Neural cell (in vitro differentiated cells): Measurements from ENCODE around the gene MORF4L2. TPM values are rescaled to one million over a fixed set of nuclear protein-coding genes. Genes with fewer than 3 reads are reported as not detected.
"Not testable (repeated sequence)": the region's sequence is repeated elsewhere in the genome, so short reads cannot be mapped to it uniquely, and the experiment has no call there.

ENCODE experiments used
- H2AFZ ChIP-seq: fragments of 200-600, 300-800 bp; sonication (generic), shearing (Covaris generic); 2 replicates; pipeline ENCODE4 v1.6.0; 2014; ENCODE audit warnings: low read depth, mild to moderate bottlenecking, antibody characterized with exemption, low read length, moderate library complexity
- H3F3A ChIP-seq: fragments of 200-600 bp; shearing (Covaris generic); 2 replicates; pipeline ENCODE4 v1.6.1; 2016; ENCODE audit warnings: mild to moderate bottlenecking, moderate library complexity, mixed read lengths, antibody characterized with exemption, low read length; ENCODE audit not compliant: insufficient read depth, poor library complexity, severe bottlenecking
- H3K27ac ChIP-seq: fragments of 200-600, 300-800 bp; sonication (generic), shearing (Covaris generic); 2 replicates; pipeline ENCODE4 v1.5.1; 2014; ENCODE audit warnings: mild to moderate bottlenecking, low read length, moderate library complexity
- H3K27me3 ChIP-seq: fragments of 300-800, 200-600 bp; sonication (generic), shearing (Covaris generic); 2 replicates; pipeline ENCODE4 v1.6.0; 2014; ENCODE audit warnings: mild to moderate bottlenecking, low read depth, low read length, moderate library complexity; ENCODE audit not compliant: insufficient read depth
- H3K36me3 ChIP-seq: fragments of 300-800, 200-600 bp; sonication (generic), shearing (Covaris generic); 2 replicates; pipeline ENCODE4 v1.5.1; 2014; ENCODE audit warnings: mild to moderate bottlenecking, antibody characterized with exemption, low read length, moderate library complexity; ENCODE audit not compliant: insufficient read depth
- H3K4me2 ChIP-seq: fragments of 300-800, 200-600 bp; sonication (generic), shearing (Covaris generic); 2 replicates; pipeline ENCODE4 v1.6.0; 2014; ENCODE audit warnings: mild to moderate bottlenecking, low read length
- H3K4me3 ChIP-seq: fragments of 300-800, 200-600 bp; sonication (generic), shearing (Covaris generic); 2 replicates; pipeline ENCODE4 v1.5.1; 2014; ENCODE audit warnings: mild to moderate bottlenecking, low read length, moderate library complexity
- H3K79me2 ChIP-seq: fragments of 200-600 bp; shearing (Covaris generic); replicated peaks from 2 replicates; pipeline ENCODE4 v1.6.0; 2014; ENCODE audit warnings: mild to moderate bottlenecking, low read length, moderate library complexity; ENCODE audit not compliant: insufficient read depth
- H3K9ac ChIP-seq: fragments of 300-800, 200-600 bp; sonication (generic), shearing (Covaris generic); 2 replicates; pipeline ENCODE4 v1.6.1; 2016; ENCODE audit warnings: mild to moderate bottlenecking, low read length, mixed read lengths
- H3K9me2 ChIP-seq: fragments of 200-600 bp; shearing (Covaris generic); 2 replicates; pipeline ENCODE4 v1.6.1; 2016; ENCODE audit warnings: mild to moderate bottlenecking, low read length, mixed read lengths; ENCODE audit not compliant: insufficient read depth
- H3K9me3 ChIP-seq: fragments of 200-600, 300-800 bp; sonication (generic), shearing (Covaris generic); 2 replicates; pipeline ENCODE4 v1.6.1; 2016; ENCODE audit warnings: mild to moderate bottlenecking, mixed run types, low read length, moderate library complexity, mixed read lengths
- H4K20me1 ChIP-seq: fragments of 200-600 bp; shearing (Covaris generic); 2 replicates; pipeline ENCODE4 v1.6.1; 2016; ENCODE audit warnings: mild to moderate bottlenecking, mixed run types; ENCODE audit not compliant: insufficient read depth
- EP300 ChIP-seq: fragments of 450-650 bp; conservative IDR thresholded peaks from 2 replicates; pipeline ENCODE4 v1.6.1; 2014; ENCODE audit warnings: antibody characterized with exemption, mild to moderate bottlenecking, moderate library complexity; ENCODE audit not compliant: poor library complexity, severe bottlenecking
- EZH2 ChIP-seq: fragments of 200-600, 300-800 bp; shearing (Covaris generic), sonication (generic); IDR thresholded peaks from 2 replicates; pipeline ENCODE4 v1.6.1; 2014; ENCODE audit warnings: antibody characterized with exemption, low read length, borderline replicate concordance, mild to moderate bottlenecking; ENCODE audit not compliant: insufficient read depth, poor library complexity, severe bottlenecking
- MXI1 ChIP-seq: fragments of 450-650 bp; conservative IDR thresholded peaks from 2 replicates; pipeline ENCODE4 v1.6.1; 2014; ENCODE audit warnings: antibody characterized with exemption, mild to moderate bottlenecking; ENCODE audit not compliant: poor library complexity, severe bottlenecking
- POLR2AphosphoS5 ChIP-seq: IDR thresholded peaks from 2 replicates; pipeline ENCODE4 v1.6.1; 2012
- RAD21 ChIP-seq: fragments of 450-650 bp; conservative IDR thresholded peaks from 2 replicates; pipeline ENCODE4 v1.6.1; 2014; ENCODE audit warnings: antibody characterized with exemption, mild to moderate bottlenecking, moderate library complexity
- SMC3 ChIP-seq: fragments of 450-650 bp; conservative IDR thresholded peaks from 2 replicates; pipeline ENCODE4 v1.6.1; 2014; ENCODE audit warnings: antibody characterized with exemption, mild to moderate bottlenecking, moderate library complexity; ENCODE audit not compliant: poor library complexity
- TAF1 ChIP-seq: IDR thresholded peaks from 2 replicates; pipeline ENCODE4 v1.6.1; 2012; ENCODE audit warnings: low read depth
- polyA plus RNA-seq: library from polyadenylated mRNA; depleted of rRNA; stranded (reverse); fragments of >200 nt; gene quantifications from 2 replicates; pipeline ENCODE4 v1.2.3, GENCODE V29; 2014
- TF ChIP-seq, protein P1 (sequence below): fragments of 450-650 bp; IDR thresholded peaks from 2 replicates; pipeline ENCODE4 v1.5.1; 2014; ENCODE audit warnings: antibody characterized with exemption, mild to moderate bottlenecking, moderate library complexity; ENCODE audit not compliant: poor library complexity, severe bottlenecking
- TF ChIP-seq, protein P2 (sequence below): IDR thresholded peaks from 2 replicates; pipeline ENCODE4 v1.6.1; 2012; ENCODE audit warnings: borderline replicate concordance

MORF4L2 gene
- polyA plus RNA-seq, 1 donor from 2014 or later: 1,340 TPM

DNA sequence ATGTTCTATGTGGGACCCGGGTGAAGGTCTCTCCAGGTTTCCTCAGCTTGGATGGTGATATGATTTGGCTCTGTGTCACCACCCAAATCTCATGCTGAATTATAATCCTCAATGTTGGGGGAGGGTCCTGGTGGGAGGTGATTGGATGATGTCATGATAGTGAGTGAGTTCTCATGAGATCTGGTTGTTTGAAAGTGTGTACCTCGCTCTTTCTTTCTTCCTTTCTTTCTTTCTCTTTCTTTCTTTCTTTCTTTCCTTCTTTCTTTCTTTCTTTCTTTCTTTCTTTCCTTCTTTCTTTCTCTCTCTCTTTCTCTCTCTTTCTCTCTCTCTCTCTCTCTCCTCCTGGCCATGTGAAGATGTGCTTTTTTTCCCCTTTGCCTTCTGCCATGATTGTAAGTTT lies 27.0 kb downstream of the MORF4L2 start:
- H3K4me2 ChIP-seq, H3F3A ChIP-seq, H3K36me3 ChIP-seq, H3K9me2 ChIP-seq, H3K79me2 ChIP-seq, H3K27ac ChIP-seq, H3K27me3 ChIP-seq, H3K9me3 ChIP-seq, H3K9ac ChIP-seq, H3K4me3 ChIP-seq, H2AFZ ChIP-seq, H4K20me1 ChIP-seq: not testable (repeated sequence)

GRCh38 chrX:103658681-103659433 lies 27.6 kb downstream of the MORF4L2 start:
- Histone ChIP-seq H3K4me2 (no peak overlapping the region), H3K27me3 (no peaks in the 10 kb centered on the region), H3K9me2 (no peaks in the 10 kb centered on the region), H3K9me3 (no peaks in the 10 kb centered on the region), H3K79me2 (no peaks in the 10 kb centered on the region), H3K36me3 (no peaks in the 10 kb centered on the region), H3K4me3 (no peak overlapping the region), H3K9ac (no peak overlapping the region), H3K27ac (no peak overlapping the region), H2AFZ (no peak overlapping the region), H4K20me1 (no peaks in the 10 kb centered on the region), H3F3A (no peaks in the 10 kb centered on the region)
- TF ChIP-seq EZH2 (no peak), EP300 (no peak), MXI1 (no peak), SMC3 (no peak)

DNA sequence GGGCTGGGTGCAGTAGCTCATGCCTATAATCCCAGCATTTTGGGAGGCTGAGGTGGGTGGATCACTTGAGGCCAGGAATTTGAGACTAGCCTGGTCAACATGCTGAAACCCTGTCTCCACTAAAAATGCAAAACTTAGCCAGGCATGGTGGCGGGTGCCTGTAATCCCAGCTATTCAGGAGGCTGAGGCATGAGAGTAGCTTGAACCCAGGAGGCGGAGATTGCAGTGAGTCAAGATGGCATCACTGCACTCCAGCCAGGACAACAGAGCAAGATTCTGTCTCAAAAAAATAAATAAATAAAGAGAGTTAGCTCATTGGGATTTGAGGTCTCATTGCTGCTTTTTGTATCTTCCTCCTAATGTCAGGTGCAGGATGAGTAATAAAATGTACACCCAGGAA lies 29.4 kb downstream of the MORF4L2 start:
- H4K20me1 ChIP-seq, H3F3A ChIP-seq, H3K27me3 ChIP-seq, H3K4me3 ChIP-seq, H3K9me3 ChIP-seq, H3K9me2 ChIP-seq, H3K36me3 ChIP-seq, H2AFZ ChIP-seq, H3K79me2 ChIP-seq, H3K27ac ChIP-seq, H3K4me2 ChIP-seq, H3K9ac ChIP-seq: not testable (repeated sequence)

- no peak overlapping the region for H3K27ac ChIP-seq
- H3K4me2 ChIP-seq: no peak overlapping the region
- H3F3A ChIP-seq: no peaks in the 10 kb centered on the region
- no peak overlapping the region for H2AFZ ChIP-seq
- no peaks in the 10 kb centered on the region for H3K79me2 ChIP-seq
- TF ChIP-seq RAD21 (no peak), SMC3 (no peak), EP300 (no peak), MXI1 (no peak), EZH2 (no peak), POLR2AphosphoS5 (no peak), TAF1 (no peak)
- TF ChIP-seq, protein P1, sequence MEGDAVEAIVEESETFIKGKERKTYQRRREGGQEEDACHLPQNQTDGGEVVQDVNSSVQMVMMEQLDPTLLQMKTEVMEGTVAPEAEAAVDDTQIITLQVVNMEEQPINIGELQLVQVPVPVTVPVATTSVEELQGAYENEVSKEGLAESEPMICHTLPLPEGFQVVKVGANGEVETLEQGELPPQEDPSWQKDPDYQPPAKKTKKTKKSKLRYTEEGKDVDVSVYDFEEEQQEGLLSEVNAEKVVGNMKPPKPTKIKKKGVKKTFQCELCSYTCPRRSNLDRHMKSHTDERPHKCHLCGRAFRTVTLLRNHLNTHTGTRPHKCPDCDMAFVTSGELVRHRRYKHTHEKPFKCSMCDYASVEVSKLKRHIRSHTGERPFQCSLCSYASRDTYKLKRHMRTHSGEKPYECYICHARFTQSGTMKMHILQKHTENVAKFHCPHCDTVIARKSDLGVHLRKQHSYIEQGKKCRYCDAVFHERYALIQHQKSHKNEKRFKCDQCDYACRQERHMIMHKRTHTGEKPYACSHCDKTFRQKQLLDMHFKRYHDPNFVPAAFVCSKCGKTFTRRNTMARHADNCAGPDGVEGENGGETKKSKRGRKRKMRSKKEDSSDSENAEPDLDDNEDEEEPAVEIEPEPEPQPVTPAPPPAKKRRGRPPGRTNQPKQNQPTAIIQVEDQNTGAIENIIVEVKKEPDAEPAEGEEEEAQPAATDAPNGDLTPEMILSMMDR: no peak
- TF ChIP-seq, protein P2, sequence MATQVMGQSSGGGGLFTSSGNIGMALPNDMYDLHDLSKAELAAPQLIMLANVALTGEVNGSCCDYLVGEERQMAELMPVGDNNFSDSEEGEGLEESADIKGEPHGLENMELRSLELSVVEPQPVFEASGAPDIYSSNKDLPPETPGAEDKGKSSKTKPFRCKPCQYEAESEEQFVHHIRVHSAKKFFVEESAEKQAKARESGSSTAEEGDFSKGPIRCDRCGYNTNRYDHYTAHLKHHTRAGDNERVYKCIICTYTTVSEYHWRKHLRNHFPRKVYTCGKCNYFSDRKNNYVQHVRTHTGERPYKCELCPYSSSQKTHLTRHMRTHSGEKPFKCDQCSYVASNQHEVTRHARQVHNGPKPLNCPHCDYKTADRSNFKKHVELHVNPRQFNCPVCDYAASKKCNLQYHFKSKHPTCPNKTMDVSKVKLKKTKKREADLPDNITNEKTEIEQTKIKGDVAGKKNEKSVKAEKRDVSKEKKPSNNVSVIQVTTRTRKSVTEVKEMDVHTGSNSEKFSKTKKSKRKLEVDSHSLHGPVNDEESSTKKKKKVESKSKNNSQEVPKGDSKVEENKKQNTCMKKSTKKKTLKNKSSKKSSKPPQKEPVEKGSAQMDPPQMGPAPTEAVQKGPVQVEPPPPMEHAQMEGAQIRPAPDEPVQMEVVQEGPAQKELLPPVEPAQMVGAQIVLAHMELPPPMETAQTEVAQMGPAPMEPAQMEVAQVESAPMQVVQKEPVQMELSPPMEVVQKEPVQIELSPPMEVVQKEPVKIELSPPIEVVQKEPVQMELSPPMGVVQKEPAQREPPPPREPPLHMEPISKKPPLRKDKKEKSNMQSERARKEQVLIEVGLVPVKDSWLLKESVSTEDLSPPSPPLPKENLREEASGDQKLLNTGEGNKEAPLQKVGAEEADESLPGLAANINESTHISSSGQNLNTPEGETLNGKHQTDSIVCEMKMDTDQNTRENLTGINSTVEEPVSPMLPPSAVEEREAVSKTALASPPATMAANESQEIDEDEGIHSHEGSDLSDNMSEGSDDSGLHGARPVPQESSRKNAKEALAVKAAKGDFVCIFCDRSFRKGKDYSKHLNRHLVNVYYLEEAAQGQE: no peak
- H3K9me3 ChIP-seq: no peaks in the 10 kb centered on the region
- H3K36me3 ChIP-seq: no peaks in the 10 kb centered on the region
- H3K9me2 ChIP-seq: no peaks in the 10 kb centered on the region
- H3K27me3 ChIP-seq: no peaks in the 10 kb centered on the region
- no peaks in the 10 kb centered on the region for H4K20me1 ChIP-seq
- no peak overlapping the region for H3K9ac ChIP-seq
- no peak overlapping the region for H3K4me3 ChIP-seq
Measured at GRCh38 chrX:103656617-103657016, 29.9 kb downstream of the MORF4L2 start.
